ENCODE results near the gene GOLGA7B. TPM values are rescaled to one million over a fixed set of nuclear protein-coding genes. Genes with fewer than 3 reads are reported as not detected.

GOLGA7B gene
- polyA plus RNA-seq, 1 of the 3 experiments (the other 2 are of a cell fraction), result 0.03 TPM

- TF ChIP-seq REST (IDR thresholded peaks at IDR 0.05; ENCODE audit: low read depth, low read length), result no peak
- TF ChIP-seq MXI1 (IDR thresholded peaks at IDR 0.05; ENCODE audit: low read depth, low read length), result no peak
Measured at GRCh38 chr10:97852277-97852676, 2.6 kb downstream of the GOLGA7B start (continued).

GRCh38 chr10:97852840-97853405, 3.3 kb downstream of the GOLGA7B start:
- TF ChIP-seq TEAD4 (IDR thresholded peaks at IDR 0.05; ENCODE audit: borderline replicate concordance, insufficient read depth) (no peak), JUND (IDR thresholded peaks at IDR 0.05) (no peak), TAF1 (IDR thresholded peaks at IDR 0.05; ENCODE audit: borderline replicate concordance, low read depth, low read length) (no peak), NFIC (IDR thresholded peaks at IDR 0.05; ENCODE audit: borderline replicate concordance) (no peak), USF1 (IDR thresholded peaks at IDR 0.05; ENCODE audit: borderline replicate concordance, low read depth) (no peak), EZH2phosphoT487 (IDR thresholded peaks at IDR 0.05; ENCODE audit: borderline replicate concordance, low read depth) (no peak), SIN3A (IDR thresholded peaks at IDR 0.05; ENCODE audit: borderline replicate concordance, low read depth, low read length) (no peak), MAX (IDR thresholded peaks at IDR 0.05; ENCODE audit: low read depth) (no peak), SMC3 (IDR thresholded peaks at IDR 0.05; ENCODE audit: low read depth, low read length) (no peak), GABPA (IDR thresholded peaks at IDR 0.05; ENCODE audit: low read depth) (no peak)
- H3K79me2 ChIP-seq (ENCODE audit: insufficient read depth), result no peaks in the 10 kb centered on the region
- no peak overlapping the region for H3K4me3 ChIP-seq (ENCODE audit: low read depth in 2 of 2, low read length in 1 of 2)
- H3K36me3 ChIP-seq (replicated peaks in 1 of 2; ENCODE audit: control insufficient read depth in 1 of 2, insufficient read depth in 2 of 2, low read length in 1 of 2), result no peaks in the 10 kb centered on the region
- no peak overlapping the region for H3K4me2 ChIP-seq
- DNase-seq, result no peak
- no peaks in the 10 kb centered on the region for H3F3A ChIP-seq (replicated peaks; ENCODE audit: insufficient read depth)
- CTCF ChIA-PET, result interaction anchor here (2.5 to 5.6 kb wide), 2 partner anchors 17 to 61 kb away, joined by 9 to 49 read pairs; no protein-coding TSS in a partner anchor
- WGBS (ENCODE audit: low lambda C conversion rate), result 60% methylated on average over 4 of the region's 4 CpGs
- H3K4me1 ChIP-seq (ENCODE audit: control insufficient read depth in 1 of 2, insufficient read depth in 2 of 2, low read depth in 1 of 2, low read length in 1 of 2), result peaks cover 0 to 17% of the 10 kb centered on the region in 2 experiments; a peak in 1 of 4 replicates
- H3K9me3 ChIP-seq, result no peaks in the 10 kb centered on the region
- H3K27me3 ChIP-seq (ENCODE audit: insufficient read depth), result peaks cover 27% of the 10 kb centered on the region
- no peaks in the 10 kb centered on the region for H3K9me2 ChIP-seq
- no peak overlapping the region for H3K9ac ChIP-seq
- no peaks in the 10 kb centered on the region for H4K20me1 ChIP-seq (ENCODE audit: insufficient read depth)
- POLR2A ChIA-PET, result no interaction called here
- H3K27ac ChIP-seq (ENCODE audit: low read depth in 2 of 2, low read length in 1 of 2), result no peak overlapping the region
- H2AFZ ChIP-seq (ENCODE audit: low read depth), result no peak overlapping the region

All from SK-N-SH (cell line).